ENCODE measurements around the gene PTPRT. TPM values are rescaled to one million over a fixed set of nuclear protein-coding genes. Genes with fewer than 3 reads are reported as not detected.

Gene PTPRT
- polyA plus RNA-seq, 3 donors: 0.56 to 1.3 (median 0.62) TPM

- no peak for DNase-seq
These were observed 165.9 kb downstream of the PTPRT start for GRCh38 chr20:43023836-43024235.

DNA sequence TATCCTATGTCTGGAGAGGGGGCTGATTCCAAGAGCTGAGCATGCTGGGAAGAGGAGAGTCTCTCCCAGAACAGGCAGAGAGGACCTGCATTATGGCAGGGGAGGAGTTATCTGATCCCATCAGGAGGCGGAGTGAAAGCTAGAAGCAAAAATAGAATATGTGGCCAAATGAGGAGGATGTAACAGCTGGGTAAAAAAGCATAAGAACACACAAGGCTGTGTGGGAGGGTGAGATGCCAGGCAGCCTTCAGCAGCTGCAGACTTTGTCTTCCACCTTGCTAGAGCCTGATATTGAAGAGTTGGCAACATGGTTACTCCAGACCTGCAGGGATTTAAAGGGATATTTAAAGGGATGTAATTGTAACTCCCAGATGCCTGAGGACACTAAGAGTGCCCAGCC, 167.1 kb downstream of the PTPRT start:
- DNase-seq: no peak

- no peak for DNase-seq
These were observed 167.6 kb downstream of the PTPRT start for GRCh38 chr20:43022081-43022480.

DNA sequence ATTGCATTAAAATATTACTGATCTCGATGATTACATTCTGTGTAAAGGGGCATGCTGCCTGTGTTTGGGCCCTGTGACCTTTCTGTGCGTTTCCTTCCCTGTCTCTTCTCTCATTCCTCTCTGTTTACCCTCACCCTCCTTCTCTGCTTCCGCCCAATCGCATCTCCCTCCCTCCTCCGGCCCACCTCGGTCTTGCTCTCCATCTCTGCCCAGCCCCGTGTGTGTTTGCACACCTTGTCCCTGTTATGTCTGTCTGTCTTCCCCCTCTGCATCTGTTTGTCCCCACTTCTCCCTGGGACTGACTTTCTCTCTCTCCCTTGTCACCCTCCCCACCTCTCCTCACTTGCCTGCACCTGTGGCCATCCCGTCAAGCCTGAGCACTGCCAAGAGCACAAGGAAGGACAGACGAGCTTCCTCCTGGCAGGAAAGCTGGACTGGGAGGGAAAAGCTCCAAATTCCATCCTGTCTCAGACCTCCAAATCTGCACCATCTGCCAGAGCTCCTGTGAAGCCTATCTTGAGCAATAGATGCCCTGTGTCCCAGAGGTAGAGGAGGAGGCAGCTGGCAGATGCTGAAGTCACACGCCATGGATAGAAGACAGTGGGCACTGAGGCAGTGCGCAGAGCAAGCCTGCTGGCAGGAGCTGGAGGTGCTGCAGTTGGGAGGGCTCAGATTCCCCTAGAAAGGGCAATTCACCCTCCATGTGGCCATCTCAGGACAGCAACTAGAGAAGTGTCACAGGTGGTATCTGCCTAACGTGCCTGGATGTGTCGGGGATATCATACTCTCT, 172.3 kb downstream of the PTPRT start:
- no peak for DNase-seq

DNA sequence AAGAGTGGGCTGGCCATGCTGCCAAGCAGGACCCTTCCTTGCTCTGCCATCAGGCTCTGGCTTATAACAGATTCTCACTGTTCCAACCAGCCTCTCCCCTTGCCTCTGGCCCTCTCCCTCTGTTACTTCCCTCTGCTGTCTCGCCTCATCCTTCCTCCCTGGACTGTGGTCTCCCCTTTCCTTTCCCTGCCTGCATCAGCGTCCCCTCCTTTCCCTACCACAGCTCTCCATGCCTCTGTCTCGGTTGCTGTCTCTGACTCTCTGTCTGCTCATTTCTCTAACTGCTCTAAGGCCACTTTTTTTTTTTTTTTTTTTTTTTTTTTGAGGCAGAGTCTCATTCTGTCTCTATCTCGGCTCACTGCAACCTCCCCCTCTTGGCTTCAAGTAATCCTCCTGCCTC, 173.4 kb downstream of the PTPRT start:
- DNase-seq: no peak

DNA sequence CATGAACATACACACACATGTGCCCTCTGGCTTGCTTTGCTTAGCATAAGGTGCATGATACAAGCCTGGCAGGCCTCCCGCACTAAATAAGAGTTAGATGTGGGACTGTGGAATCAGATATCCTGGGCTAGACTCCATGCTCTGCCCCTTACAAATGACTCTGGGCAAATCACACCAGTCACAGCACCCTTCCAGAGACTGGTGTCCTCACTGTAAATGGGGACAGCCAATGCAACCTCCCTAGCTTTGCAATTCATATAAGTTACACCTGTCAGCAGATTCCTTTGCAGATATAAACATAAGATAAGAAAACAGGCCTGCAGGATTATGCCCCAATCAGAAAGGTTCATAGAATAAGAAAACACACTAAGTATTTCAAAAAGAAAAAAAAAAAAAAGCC, 174.1 kb downstream of the PTPRT start:
- no peak for DNase-seq

- DNase-seq: no peak
These were observed 175.5 kb downstream of the PTPRT start for GRCh38 chr20:43014206-43014605.

DNA sequence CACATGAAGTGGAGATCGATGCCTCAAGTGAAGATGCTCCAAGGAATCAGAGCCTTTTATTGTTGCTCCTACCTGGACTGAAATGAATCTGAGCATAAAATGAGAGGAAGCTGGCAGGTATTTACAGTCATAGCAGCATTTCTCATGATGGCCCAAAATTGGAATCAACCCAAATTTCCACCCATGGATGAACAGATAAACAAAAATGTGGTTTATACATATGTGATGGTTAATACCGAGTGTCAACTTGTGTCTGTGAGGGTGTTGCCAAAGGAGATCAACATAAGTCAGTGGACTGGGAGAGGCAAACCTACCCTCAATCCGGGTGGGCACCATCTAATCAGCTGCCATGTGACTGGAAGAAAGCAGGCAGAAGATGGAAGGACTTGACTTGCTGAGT, 178.2 kb downstream of the PTPRT start:
- no peak for DNase-seq

DNA sequence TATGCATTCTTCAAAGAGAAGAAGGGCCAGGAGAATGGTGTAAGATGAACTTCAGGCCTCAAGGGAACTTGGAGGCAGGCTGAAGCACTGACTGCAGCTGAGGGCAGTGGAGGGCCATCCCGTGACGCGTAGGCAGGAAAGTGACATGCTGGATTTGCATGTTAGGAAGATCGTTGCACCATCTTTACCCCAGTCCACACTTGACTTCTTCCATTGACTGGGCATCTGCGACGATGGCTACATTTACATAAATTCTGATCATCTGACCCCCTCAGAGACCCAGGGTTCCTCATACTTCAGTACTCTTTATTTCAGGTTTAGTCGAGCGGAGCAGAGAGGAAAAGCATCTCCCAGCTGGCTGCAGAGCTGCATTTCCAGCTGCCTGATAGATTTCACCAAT, 180.2 kb downstream of the PTPRT start:
- DNase-seq: no peak

DNA sequence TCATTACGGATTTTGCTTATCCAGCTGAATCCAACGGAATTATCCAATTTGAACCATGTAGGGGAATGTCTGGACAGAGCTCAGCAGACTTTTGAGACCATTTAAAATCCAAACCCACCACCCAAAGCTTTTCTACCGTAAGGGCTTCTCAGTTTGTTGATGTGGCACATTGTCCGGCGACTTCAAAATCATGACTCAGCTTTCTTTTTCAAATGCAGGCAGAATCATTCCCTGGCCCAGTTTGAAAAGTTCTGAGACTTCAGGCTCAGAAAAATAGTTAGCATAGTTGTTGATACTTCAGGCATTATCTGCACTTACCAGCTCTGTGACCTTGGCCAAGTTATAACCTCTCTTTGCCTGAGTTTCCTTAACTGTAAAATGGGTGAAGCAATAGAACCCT, 182.2 kb downstream of the PTPRT start:
- no peak for DNase-seq

DNA sequence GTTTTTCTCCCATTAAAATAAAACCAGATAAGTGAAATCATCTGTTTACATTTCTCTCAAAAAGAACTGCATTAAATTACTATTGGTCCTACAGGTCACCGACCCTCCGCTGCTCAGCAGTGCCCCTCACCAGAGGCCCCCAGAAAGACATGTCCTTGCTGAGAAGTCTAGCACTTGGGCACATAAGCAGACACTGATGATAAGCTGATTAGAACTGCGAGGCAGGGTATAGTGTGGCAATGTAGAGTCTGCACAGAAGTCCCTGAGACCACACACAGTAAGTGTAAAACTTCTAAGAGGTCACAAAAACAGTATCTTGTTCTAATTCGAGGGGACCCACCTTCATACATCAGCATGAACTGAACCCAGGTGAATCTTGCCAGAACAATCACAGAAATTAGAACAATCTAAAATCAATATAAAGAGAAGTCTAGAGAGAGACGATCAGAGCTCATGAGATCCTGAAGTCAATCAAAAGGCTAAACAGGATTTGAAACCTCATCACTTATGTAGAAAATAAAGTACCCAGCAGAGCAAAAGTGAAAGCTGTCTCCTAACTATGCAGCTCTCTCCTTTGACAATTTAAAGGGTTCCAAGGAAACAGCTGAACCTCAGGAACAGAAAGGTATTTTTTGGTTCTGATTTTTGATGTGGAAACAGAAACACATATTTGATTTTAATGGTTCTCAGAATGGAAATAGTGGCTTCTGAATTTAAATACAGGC, 182.9 kb downstream of the PTPRT start:
- no peak for DNase-seq

DNA sequence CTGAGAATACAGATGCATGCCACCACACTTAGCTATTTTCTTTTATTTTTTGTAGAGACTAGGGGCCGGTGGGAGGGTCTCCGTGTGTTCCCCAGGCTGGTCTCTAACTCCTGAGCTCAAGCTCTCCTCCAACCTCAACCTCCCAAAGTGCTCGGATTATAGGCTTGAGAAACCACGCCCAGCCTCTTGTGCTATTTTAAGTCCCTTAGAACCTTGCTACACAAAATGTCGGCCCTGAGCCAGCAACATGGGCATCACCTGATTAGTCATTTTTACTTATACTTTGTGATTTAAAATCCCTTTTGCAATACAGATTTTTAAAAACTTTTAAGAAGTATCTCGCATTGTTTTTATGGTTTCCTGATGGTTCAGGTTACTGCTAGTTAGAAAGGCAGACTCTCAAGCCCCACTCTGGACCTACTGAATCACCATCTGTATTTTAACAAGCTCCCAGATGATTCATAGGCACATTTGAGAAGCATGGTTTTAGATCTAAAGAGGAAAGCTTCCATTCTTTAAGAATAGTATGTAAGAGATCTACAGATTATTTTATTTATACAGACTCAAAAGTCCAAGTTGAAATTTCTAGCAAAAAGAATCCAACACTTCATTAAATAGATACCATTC, 186.3 kb downstream of the PTPRT start:
- no peak for DNase-seq

- no peak for DNase-seq
These were observed 193.6 kb downstream of the PTPRT start for GRCh38 chr20:42996141-42996540.

- DNase-seq: no peak
These were observed 201.4 kb downstream of the PTPRT start for GRCh38 chr20:42988319-42988718.

DNA sequence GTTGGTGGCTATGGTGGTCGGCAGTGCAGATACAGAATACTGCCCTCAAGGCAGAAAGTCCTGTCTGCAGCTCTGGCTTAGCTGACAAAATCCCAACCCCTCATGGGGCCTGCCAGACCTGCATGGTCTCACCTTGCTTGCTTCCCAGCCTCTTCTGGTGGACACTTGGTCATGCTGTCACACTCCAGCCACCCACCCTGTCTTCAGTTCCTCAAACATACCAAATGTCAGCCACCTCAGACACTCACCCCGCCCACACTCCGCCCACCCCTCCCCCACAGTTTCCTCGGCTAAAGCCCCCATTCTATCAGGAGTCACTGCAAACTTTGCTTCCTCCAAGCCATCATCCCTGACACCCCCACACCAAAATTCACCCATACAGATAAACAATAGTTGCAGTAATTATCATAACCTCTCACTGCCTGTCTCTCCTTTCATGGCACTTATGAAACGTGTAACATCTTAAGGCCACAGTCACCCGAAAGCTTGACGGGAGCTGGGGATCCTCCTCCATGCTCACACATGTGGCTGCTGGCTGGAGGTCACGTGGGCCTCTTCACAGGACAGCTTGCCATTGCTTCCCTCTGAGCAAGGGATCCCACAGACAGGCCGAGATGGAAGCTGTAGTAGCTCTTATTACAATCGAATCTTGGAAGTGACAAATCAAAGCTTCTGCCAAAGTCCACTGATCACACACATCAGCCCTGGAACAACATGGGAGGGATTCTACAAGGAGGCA, 202.2 kb downstream of the PTPRT start:
- no peak for DNase-seq

- no peak for DNase-seq
These were observed 203.4 kb downstream of the PTPRT start for GRCh38 chr20:42986143-42986773.

- DNase-seq: no peak
These were observed 204.1 kb downstream of the PTPRT start for GRCh38 chr20:42985628-42986027.

DNA sequence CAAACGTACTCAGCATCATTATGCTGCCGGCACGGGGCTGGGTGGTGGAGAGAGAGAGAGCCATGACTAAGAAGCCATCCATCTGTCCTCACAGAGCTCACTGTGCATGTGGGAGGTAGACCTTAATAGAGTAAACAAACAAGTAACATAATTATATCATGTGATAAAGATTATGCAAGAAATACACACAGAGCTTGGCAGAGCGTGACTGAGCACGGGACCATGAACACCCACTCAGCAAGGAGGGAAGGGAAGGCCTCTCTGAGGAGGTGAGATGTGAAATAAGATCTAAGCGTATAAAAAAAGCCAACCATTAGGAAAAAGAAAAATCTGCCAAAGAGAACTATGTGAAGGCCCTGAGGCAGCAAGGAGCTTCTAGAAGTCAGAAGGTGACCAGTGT, 207.5 kb downstream of the PTPRT start:
- no peak for DNase-seq

- no peak for DNase-seq
These were observed 208.5 kb downstream of the PTPRT start for GRCh38 chr20:42981253-42981652.

GRCh38 chr20:42979720-42980119, 210.0 kb downstream of the PTPRT start:
- no peak for DNase-seq

- DNase-seq: no peak
These were observed 211.3 kb downstream of the PTPRT start for GRCh38 chr20:42978184-42978974.

Data from renal pelvis (tissue), 4 donors.